ENCODE measurements around the gene PARS2.

DNA sequence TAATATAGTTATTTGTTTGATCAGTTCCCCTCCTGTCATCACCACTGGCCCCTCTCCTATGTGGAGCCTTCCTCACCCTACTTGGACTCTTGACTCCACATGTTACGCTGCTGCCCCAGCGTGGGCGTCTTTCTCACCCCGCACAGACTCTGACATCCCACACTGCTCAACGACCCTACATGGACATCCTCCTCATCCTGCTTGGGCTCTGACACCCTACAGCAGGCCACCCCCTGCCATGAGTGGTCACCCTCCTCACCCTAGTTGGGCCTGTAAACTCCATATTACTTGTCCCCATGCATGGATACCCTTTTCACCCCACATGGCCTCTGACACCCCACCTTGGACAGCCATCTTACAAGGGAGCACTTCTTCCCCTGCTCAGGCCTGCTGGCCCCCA is 27.6 kb downstream of the PARS2 start:
- TF ChIP-seq, protein P1, sequence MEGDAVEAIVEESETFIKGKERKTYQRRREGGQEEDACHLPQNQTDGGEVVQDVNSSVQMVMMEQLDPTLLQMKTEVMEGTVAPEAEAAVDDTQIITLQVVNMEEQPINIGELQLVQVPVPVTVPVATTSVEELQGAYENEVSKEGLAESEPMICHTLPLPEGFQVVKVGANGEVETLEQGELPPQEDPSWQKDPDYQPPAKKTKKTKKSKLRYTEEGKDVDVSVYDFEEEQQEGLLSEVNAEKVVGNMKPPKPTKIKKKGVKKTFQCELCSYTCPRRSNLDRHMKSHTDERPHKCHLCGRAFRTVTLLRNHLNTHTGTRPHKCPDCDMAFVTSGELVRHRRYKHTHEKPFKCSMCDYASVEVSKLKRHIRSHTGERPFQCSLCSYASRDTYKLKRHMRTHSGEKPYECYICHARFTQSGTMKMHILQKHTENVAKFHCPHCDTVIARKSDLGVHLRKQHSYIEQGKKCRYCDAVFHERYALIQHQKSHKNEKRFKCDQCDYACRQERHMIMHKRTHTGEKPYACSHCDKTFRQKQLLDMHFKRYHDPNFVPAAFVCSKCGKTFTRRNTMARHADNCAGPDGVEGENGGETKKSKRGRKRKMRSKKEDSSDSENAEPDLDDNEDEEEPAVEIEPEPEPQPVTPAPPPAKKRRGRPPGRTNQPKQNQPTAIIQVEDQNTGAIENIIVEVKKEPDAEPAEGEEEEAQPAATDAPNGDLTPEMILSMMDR (conservative IDR thresholded peaks at IDR 0.05; ENCODE audit: low read depth in 2 of 2) = no peak
- TF ChIP-seq EZH2phosphoT487 (IDR thresholded peaks at IDR 0.05; ENCODE audit: unreplicated experiment) (no peak), JUNB (IDR thresholded peaks at IDR 0.05; ENCODE audit: unreplicated experiment) (no peak)

Measured in GM23338 (cell line).